ENCODE data around the gene FBN1. TPM values are rescaled to one million over a fixed set of nuclear protein-coding genes. Genes with fewer than 3 reads are reported as not detected.

Gene FBN1
- total RNA-seq, 1 experiment from 2014 or later = 0.43 TPM

DNA sequence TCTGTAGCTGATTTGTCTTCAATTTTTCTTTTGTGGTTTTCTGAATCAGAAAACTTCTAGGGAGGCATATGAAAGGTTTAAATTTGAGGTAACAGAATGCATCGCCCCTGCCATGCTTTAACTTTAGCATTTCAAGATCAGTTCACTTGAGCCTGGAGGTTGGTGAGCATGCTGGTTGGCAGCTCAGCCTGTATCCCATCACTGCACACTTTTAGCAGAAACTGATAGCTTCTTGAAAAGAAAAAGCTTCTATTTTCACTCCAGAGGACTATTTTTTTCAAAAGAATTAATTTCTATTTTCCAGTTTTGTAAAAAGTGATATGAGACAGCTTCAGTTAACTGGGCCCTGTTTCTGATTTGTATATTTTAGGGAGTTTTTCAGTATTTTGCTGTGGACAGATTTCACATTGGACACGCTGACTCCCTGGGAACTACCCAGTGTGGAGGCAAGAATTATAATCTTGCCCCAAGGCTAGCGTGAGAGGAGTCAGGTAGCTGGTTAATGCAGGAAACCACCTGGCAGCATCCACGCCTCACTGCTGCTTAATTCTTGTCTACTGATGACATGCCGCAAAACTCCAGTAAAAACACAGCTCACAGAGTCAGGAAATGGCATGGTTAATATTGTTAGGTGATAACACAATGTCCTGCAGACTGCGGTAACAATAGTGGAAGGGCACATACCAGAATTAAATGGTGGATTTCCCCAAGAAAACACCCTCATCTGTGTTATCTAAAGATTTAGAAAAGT lies 242.9 kb downstream of the FBN1 start:
- Histone ChIP-seq H3K27me3 (replicated peaks; ENCODE audit: control insufficient read depth, insufficient read depth, low read length) (no peaks in the 10 kb centered on the region), H3K4me1 (no peaks in the 10 kb centered on the region), H3K36me3 (ENCODE audit: control insufficient read depth, insufficient read depth, low read length) (no peaks in the 10 kb centered on the region), H3K9me3 (no peaks in the 10 kb centered on the region), H3K4me3 (ENCODE audit: low read depth, low read length) (no peak overlapping the region)
- DNase-seq = no peak
- CTCF ChIA-PET = no interaction called here
- no peaks in the 10 kb centered on the region for H3K9me3 Mint-ChIP-seq (ENCODE audit: unreplicated experiment)
- TF ChIP-seq, protein P1, sequence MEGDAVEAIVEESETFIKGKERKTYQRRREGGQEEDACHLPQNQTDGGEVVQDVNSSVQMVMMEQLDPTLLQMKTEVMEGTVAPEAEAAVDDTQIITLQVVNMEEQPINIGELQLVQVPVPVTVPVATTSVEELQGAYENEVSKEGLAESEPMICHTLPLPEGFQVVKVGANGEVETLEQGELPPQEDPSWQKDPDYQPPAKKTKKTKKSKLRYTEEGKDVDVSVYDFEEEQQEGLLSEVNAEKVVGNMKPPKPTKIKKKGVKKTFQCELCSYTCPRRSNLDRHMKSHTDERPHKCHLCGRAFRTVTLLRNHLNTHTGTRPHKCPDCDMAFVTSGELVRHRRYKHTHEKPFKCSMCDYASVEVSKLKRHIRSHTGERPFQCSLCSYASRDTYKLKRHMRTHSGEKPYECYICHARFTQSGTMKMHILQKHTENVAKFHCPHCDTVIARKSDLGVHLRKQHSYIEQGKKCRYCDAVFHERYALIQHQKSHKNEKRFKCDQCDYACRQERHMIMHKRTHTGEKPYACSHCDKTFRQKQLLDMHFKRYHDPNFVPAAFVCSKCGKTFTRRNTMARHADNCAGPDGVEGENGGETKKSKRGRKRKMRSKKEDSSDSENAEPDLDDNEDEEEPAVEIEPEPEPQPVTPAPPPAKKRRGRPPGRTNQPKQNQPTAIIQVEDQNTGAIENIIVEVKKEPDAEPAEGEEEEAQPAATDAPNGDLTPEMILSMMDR (IDR thresholded peaks at IDR 0.05; ENCODE audit: insufficient read depth in 1 of 2, low read depth in 1 of 2, low read length in 1 of 2, severe bottlenecking in 1 of 2, unreplicated experiment in 1 of 2) = no peak
- H3K4me1 Mint-ChIP-seq (ENCODE audit: low read depth, unreplicated experiment) = no peaks in the 10 kb centered on the region
- peaks cover 10% of the 10 kb centered on the region for H3K27me3 Mint-ChIP-seq (ENCODE audit: insufficient read depth, unreplicated experiment)
- intact Hi-C loops (cut with micrococcal nuclease; ENCODE audit: unreplicated experiment) = no loop called here
- no peak overlapping the region for H3K4me3 Mint-ChIP-seq (ENCODE audit: unreplicated experiment)
- BruUV-seq (replicated peaks) = no TSS peak
- no peaks in the 10 kb centered on the region for H3K36me3 Mint-ChIP-seq (ENCODE audit: insufficient read depth, unreplicated experiment)
- H3K27ac Mint-ChIP-seq (ENCODE audit: unreplicated experiment) = no peak overlapping the region
- POLR2A ChIA-PET = no interaction called here

DNA sequence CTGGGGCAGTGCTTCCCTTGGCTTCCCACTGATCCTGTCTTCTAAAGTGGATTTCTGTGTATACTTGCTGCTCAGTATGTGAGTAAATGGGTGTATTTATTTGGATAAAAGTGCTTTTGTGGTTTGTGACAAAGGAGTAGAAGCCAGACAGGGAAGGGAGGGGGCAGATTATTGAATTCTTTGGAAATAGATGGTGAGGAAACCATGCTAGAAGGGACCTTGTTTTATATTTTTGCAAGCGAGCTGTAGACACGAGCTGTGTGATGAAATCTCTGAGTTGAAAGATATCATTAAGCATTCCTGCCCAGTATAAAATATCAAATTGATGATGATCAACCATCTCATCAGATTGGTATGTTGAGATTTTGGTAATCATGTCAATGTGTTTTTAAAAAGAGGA lies 245.4 kb downstream of the FBN1 start:
- Histone ChIP-seq H3K27me3 (replicated peaks; ENCODE audit: control insufficient read depth, insufficient read depth, low read length) (no peaks in the 10 kb centered on the region; the same call in 1 of the 2 replicates), H3K4me1 (no peaks in the 10 kb centered on the region), H3K9me3 (no peaks in the 10 kb centered on the region), H3K36me3 (ENCODE audit: control insufficient read depth, insufficient read depth, low read length) (no peaks in the 10 kb centered on the region), H3K4me3 (ENCODE audit: low read depth, low read length) (no peak overlapping the region)
- POLR2A ChIA-PET = no interaction called here
- TF ChIP-seq, protein P1 (IDR thresholded peaks at IDR 0.05; ENCODE audit: insufficient read depth in 1 of 2, low read depth in 1 of 2, low read length in 1 of 2, severe bottlenecking in 1 of 2, unreplicated experiment in 1 of 2) = no peak
- no TSS peak for BruUV-seq (replicated peaks)
- intact Hi-C loops (cut with micrococcal nuclease; ENCODE audit: unreplicated experiment) = no loop called here
- H3K27me3 Mint-ChIP-seq (ENCODE audit: insufficient read depth, unreplicated experiment) = peaks cover 8% of the 10 kb centered on the region
- no peaks in the 10 kb centered on the region for H3K4me1 Mint-ChIP-seq (ENCODE audit: low read depth, unreplicated experiment)
- CTCF ChIA-PET = no interaction called here
- no peak for DNase-seq
- H3K9me3 Mint-ChIP-seq (ENCODE audit: unreplicated experiment) = no peaks in the 10 kb centered on the region
- no peak overlapping the region for H3K27ac Mint-ChIP-seq (ENCODE audit: unreplicated experiment)
- no peaks in the 10 kb centered on the region for H3K36me3 Mint-ChIP-seq (ENCODE audit: insufficient read depth, unreplicated experiment)
- H3K4me3 Mint-ChIP-seq (ENCODE audit: unreplicated experiment) = no peak overlapping the region

DNA sequence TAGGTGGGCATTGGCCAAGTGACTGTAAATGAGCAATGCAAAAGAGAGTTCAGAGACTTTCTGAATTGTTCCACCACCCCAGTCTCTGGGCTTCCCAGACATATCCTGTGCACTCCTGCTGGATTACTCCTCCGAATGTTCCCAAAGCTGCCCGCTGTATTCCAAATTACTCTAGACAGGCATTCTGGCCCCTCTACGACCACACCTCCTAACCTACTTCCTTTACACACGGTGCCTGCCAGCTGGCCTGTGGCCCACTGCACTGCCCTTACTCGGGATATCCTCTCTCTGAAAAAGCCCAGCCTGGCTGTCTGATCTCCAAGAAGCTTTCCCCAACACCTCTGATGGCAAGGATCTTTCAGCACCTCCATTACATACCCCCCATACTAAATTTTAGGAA lies 247.7 kb downstream of the FBN1 start:
- no TSS peak for BruUV-seq (replicated peaks)
- Mint-ChIP-seq H3K9me3 (ENCODE audit: unreplicated experiment) (no peaks in the 10 kb centered on the region), H3K27me3 (ENCODE audit: insufficient read depth, unreplicated experiment) (peaks cover 8% of the 10 kb centered on the region), H3K27ac (ENCODE audit: unreplicated experiment) (no peak overlapping the region), H3K36me3 (ENCODE audit: insufficient read depth, unreplicated experiment) (no peaks in the 10 kb centered on the region), H3K4me1 (ENCODE audit: low read depth, unreplicated experiment) (no peaks in the 10 kb centered on the region), H3K4me3 (ENCODE audit: unreplicated experiment) (no peak overlapping the region)
- intact Hi-C loops (cut with micrococcal nuclease; ENCODE audit: unreplicated experiment) = no loop called here
- H3K4me1 ChIP-seq = no peaks in the 10 kb centered on the region
- no peaks in the 10 kb centered on the region; the same call in 1 of the 2 replicates for H3K27me3 ChIP-seq (replicated peaks; ENCODE audit: control insufficient read depth, insufficient read depth, low read length)
- no peaks in the 10 kb centered on the region for H3K36me3 ChIP-seq (ENCODE audit: control insufficient read depth, insufficient read depth, low read length)
- H3K9me3 ChIP-seq = no peaks in the 10 kb centered on the region
- no peak overlapping the region for H3K4me3 ChIP-seq (ENCODE audit: low read depth, low read length)
- DNase-seq = no peak
- POLR2A ChIA-PET = no interaction called here
- CTCF ChIA-PET = no interaction called here
- TF ChIP-seq, protein P1 (IDR thresholded peaks at IDR 0.05; ENCODE audit: insufficient read depth in 1 of 2, low read depth in 1 of 2, low read length in 1 of 2, severe bottlenecking in 1 of 2, unreplicated experiment in 1 of 2) = no peak
